NCI-H774 (cell line): ENCODE measurements around the gene CELF2.
"Not testable (repeated sequence)": the region's sequence is repeated elsewhere in the genome, so short reads cannot be mapped to it uniquely, and the experiment has no call there.

Experiments used
- DNase-seq: peaks from one replicate; lab custom pipeline; 2025; lab: John Stamatoyannopoulos, UW

Gene CELF2

GRCh38 chr10:11175823-11176243 lies 158.2 kb downstream of the CELF2 start:
- DNase-seq: no peak

- DNase-seq: no peak
Measured at GRCh38 chr10:11176746-11177145, 159.1 kb downstream of the CELF2 start.

- no peak for DNase-seq
Measured at GRCh38 chr10:11177381-11177780, 159.7 kb downstream of the CELF2 start.

- no peak for DNase-seq
Measured at GRCh38 chr10:11177926-11178471, 160.3 kb downstream of the CELF2 start.

- no peak for DNase-seq
Measured at GRCh38 chr10:11178606-11179515, 161.2 kb downstream of the CELF2 start.

- DNase-seq: no peak
Measured at GRCh38 chr10:11179516-11180105, 161.9 kb downstream of the CELF2 start.

GRCh38 chr10:11180228-11180627 lies 162.6 kb downstream of the CELF2 start:
- DNase-seq: no peak

- DNase-seq: no peak
Measured at GRCh38 chr10:11181978-11182377, 164.3 kb downstream of the CELF2 start.

- DNase-seq: no peak
Measured at GRCh38 chr10:11183015-11183414, 165.3 kb downstream of the CELF2 start.

GRCh38 chr10:11184093-11184492 lies 166.4 kb downstream of the CELF2 start:
- no peak for DNase-seq

GRCh38 chr10:11185128-11185665 lies 167.5 kb downstream of the CELF2 start:
- not testable (repeated sequence) for DNase-seq

- DNase-seq: no peak
Measured at GRCh38 chr10:11186374-11186773, 168.7 kb downstream of the CELF2 start.

GRCh38 chr10:11189582-11190376 lies 172.1 kb downstream of the CELF2 start:
- no peak for DNase-seq

GRCh38 chr10:11191190-11191589 lies 173.5 kb downstream of the CELF2 start:
- no peak for DNase-seq

GRCh38 chr10:11191678-11192077 lies 174.0 kb downstream of the CELF2 start:
- DNase-seq: no peak

GRCh38 chr10:11192304-11193000 lies 174.8 kb downstream of the CELF2 start:
- no peak for DNase-seq

GRCh38 chr10:11193001-11193551 lies 175.4 kb downstream of the CELF2 start:
- DNase-seq: no peak

GRCh38 chr10:11194859-11195586 lies 177.4 kb downstream of the CELF2 start:
- no peak for DNase-seq

GRCh38 chr10:11195623-11196022 lies 178.0 kb downstream of the CELF2 start:
- no peak for DNase-seq

GRCh38 chr10:11197266-11197712 lies 179.6 kb downstream of the CELF2 start:
- no peak for DNase-seq
